Fibroblast of lung (primary cell): ENCODE results near the gene MAP3K3.

Experiments used
- EZH2 ChIP-seq: IDR thresholded peaks from 2 replicates; pipeline ENCODE4 v1.5.1; 2012; ENCODE audit warnings: low read length, control low read depth, mild to moderate bottlenecking; ENCODE audit errors: missing control alignments
- TF ChIP-seq, protein P1 (sequence below), 2 donors: IDR thresholded peaks in 1 of 2; conservative IDR thresholded peaks in 1 of 2; 1 replicate in 1 of 2; 2 replicates in 1 of 2; pipeline ENCODE4 v1.5.1; 2011 to 2012; ENCODE audit warnings: low read length in 2 of 2, control low read depth in 1 of 2, inconsistent platforms in 1 of 2, low read depth in 1 of 2, mild to moderate bottlenecking in 1 of 2

DNA sequence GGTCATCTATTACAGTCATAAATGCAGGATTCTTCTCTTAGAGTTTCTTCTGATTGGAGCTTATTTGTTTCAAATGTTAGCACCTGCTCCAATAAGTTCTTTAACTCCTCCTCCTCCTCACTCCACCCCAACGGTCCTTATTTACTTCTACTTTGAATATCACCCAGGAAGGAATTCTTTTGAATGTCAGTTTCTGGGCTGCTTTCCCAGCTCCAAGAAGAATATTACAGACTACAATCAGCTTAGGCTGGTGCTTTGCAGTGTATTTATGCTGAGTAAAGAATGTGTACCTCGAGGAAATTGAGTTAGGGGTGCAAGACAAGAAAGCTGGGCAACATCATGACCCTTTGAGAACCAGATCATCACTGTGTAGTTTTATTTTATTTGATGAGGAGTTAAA is 30.8 kb downstream of the MAP3K3 start:
- TF ChIP-seq, protein P1, sequence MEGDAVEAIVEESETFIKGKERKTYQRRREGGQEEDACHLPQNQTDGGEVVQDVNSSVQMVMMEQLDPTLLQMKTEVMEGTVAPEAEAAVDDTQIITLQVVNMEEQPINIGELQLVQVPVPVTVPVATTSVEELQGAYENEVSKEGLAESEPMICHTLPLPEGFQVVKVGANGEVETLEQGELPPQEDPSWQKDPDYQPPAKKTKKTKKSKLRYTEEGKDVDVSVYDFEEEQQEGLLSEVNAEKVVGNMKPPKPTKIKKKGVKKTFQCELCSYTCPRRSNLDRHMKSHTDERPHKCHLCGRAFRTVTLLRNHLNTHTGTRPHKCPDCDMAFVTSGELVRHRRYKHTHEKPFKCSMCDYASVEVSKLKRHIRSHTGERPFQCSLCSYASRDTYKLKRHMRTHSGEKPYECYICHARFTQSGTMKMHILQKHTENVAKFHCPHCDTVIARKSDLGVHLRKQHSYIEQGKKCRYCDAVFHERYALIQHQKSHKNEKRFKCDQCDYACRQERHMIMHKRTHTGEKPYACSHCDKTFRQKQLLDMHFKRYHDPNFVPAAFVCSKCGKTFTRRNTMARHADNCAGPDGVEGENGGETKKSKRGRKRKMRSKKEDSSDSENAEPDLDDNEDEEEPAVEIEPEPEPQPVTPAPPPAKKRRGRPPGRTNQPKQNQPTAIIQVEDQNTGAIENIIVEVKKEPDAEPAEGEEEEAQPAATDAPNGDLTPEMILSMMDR (conservative IDR thresholded peaks at IDR 0.05 in 1 of 2, IDR thresholded peaks at IDR 0.05 in 1 of 2; ENCODE audit: low read depth in 1 of 2, low read length in 2 of 2): no peak
- TF ChIP-seq EZH2: no peak
